ENCODE data around the gene SCYGR4. TPM values are rescaled to one million over a fixed set of nuclear protein-coding genes. Genes with fewer than 3 reads are reported as not detected.

SCYGR4 gene
- not detected in 5 replicates for total RNA-seq (2022; extraction: Qiagen RNA extraction; ENCODE audit: low read depth)

GRCh38 chr2:227617316-227618230, at the start of gene SCYGR4:
SCYGR4 (plus strand) TSS chr2:227617498; CDS start chr2:227617498, 0 bp downstream.

DNA sequence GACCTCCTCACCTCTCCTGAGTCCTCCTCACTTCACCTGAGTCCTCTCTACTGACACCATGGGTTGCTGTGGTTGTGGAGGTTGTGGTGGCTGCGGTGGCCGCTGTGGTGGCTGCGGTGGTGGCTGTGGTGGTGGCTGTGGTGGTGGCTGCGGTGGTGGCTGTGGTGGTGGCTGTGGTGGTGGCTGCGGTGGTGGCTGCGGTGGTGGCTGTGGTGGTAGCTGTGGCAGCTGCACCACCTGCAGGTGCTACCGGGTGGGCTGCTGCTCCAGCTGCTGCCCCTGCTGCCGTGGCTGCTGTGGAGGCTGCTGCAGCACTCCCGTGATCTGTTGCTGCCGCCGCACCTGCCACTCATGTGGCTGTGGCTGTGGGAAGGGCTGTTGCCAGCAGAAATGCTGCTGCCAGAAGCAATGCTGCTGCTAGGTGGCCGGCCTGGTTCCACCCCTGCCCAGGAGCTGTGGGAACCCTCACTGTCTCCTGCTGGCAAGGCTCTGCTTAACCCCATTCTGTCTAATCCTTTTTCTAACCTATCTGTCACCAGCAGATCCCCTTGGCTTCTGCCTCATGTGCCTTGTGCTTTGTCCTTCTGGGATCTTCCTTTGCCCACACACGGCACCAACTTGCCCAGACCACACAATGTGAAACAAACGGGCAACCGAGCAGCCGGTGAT, 18.3 kb upstream of the SCYGR4 start, which contains the start of gene SCYGR2:
SCYGR2 (plus strand) TSS at position 59 of the 669 bp plus-strand sequence; CDS start at position 59, 0 bp downstream.

DNA sequence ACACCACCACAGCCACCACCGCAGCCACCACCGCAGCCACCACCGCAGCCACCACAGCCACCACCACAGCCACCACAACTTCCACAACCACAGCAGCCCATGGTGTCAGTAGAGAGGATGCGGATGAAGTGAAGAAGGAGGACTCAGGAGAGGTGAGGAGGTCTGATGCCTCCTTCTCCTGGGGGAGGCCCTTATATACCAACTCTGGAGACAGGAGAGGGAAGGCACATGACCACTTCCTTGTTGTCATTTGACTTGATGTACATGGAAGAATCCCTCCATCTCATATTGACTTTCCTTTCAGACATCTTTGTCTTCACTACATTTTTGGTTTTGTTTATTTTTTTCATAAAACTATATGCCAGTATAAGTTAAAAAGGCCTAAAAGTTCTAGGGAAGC, 2.6 kb upstream of the SCYGR4 start, which contains the start of gene SCYGR3:
SCYGR3 (minus strand) TSS at position 101 of the 400 bp plus-strand sequence; CDS start at position 101, 0 bp downstream.

DNA sequence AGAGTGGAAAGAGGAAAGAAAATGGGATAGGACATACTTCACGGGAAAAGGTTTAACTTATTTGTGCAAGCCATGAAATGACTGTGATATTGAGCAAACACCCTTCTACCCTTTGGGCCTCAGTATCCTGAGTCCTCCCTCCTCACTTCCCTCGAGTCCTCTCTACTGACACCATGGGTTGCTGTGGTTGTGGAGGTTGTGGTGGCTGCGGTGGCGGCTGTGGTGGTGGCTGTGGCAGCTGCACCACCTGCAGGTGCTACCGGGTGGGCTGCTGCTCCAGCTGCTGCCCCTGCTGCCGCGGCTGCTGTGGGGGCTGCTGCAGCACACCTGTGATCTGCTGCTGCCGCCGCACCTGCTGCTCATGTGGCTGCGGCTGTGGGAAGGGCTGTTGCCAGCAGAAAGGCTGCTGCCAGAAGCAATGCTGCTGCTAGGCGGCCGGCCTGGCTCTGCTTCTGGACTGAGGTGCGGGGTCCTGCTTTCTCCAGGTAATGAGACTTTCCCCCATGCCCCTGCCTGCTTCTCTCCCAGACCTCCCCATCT, 49.4 kb downstream of the SCYGR4 start, which contains the start of gene SCYGR5:
SCYGR5 (plus strand) TSS at position 174 of the 540 bp plus-strand sequence; CDS start at position 174, 0 bp downstream.

Other genes with a start within 250 kb of the SCYGR4 start
- 8.0 to 11.5 TPM (median 10.6 TPM) in 5 replicates for gene TM4SF20, start 238.2 kb upstream of the SCYGR4 start, total RNA-seq (2022; extraction: Qiagen RNA extraction; ENCODE audit: low read depth)
- gene SCYGR1, start 229.5 kb upstream of the SCYGR4 start, total RNA-seq (2022; extraction: Qiagen RNA extraction; ENCODE audit: low read depth) = not detected in 5 replicates
- 105 to 141 TPM (median 128 TPM) in 5 replicates for gene AGFG1, start 145.3 kb upstream of the SCYGR4 start, total RNA-seq (2022; extraction: Qiagen RNA extraction; ENCODE audit: low read depth)
- gene SCYGR2, start 18.6 kb upstream of the SCYGR4 start, total RNA-seq (2022; extraction: Qiagen RNA extraction; ENCODE audit: low read depth) = not detected in 5 replicates
- gene SCYGR3, start 2.7 kb upstream of the SCYGR4 start, total RNA-seq (2022; extraction: Qiagen RNA extraction; ENCODE audit: low read depth) = not detected in 5 replicates
- gene SCYGR5, start 49.3 kb downstream of the SCYGR4 start, total RNA-seq (2022; extraction: Qiagen RNA extraction; ENCODE audit: low read depth) = not detected in 5 replicates
- gene SLC19A3, start 100.5 kb downstream of the SCYGR4 start, total RNA-seq (2022; extraction: Qiagen RNA extraction; ENCODE audit: low read depth) = 2.5 to 3.8 TPM (median 3.2 TPM) in 5 replicates
- not detected in 5 replicates for gene SCYGR6, start 107.3 kb downstream of the SCYGR4 start, total RNA-seq (2022; extraction: Qiagen RNA extraction; ENCODE audit: low read depth)
- gene SCYGR7, start 110.8 kb downstream of the SCYGR4 start, total RNA-seq (2022; extraction: Qiagen RNA extraction; ENCODE audit: low read depth) = not detected in 5 replicates
- gene SCYGR8, start 128.4 kb downstream of the SCYGR4 start, total RNA-seq (2022; extraction: Qiagen RNA extraction; ENCODE audit: low read depth) = not detected in 5 replicates
- 2.3 to 7.2 TPM (median 3.2 TPM) in 5 replicates for gene CCL20, start 196.3 kb downstream of the SCYGR4 start, total RNA-seq (2022; extraction: Qiagen RNA extraction; ENCODE audit: low read depth)

All from A549 treated with DMSO at 1 μM for 4 hours (cell line).